GM12801 (cell line): Measurements from ENCODE around the gene POLR1H.

Source experiments
- CTCF ChIP-seq: IDR thresholded peaks from one replicate; pipeline ENCODE4 v1.5.1; 2011; ENCODE audit warnings: control low read depth; ENCODE audit not compliant: insufficient read length; ENCODE audit errors: extremely low read depth

Gene POLR1H

GRCh38 chr6:30061092-30061857 lies at the start of gene POLR1H:
Gene POLR1H, plus strand, starts transcription at chr6:30061265. Its CDS starts 260 bp downstream, at chr6:30061525.
- TF ChIP-seq CTCF: no peak

- no peak for TF ChIP-seq CTCF
Measured at GRCh38 chr6:30013291-30013922, 47.7 kb upstream of the POLR1H start.

- TF ChIP-seq CTCF: no peak
Measured at GRCh38 chr6:30019819-30020218, 41.2 kb upstream of the POLR1H start.

GRCh38 chr6:30020626-30021025 lies 40.4 kb upstream of the POLR1H start:
- TF ChIP-seq CTCF: no peak

- TF ChIP-seq CTCF: no peak
Measured at GRCh38 chr6:30022189-30022588, 38.9 kb upstream of the POLR1H start.

GRCh38 chr6:30025186-30025585 lies 35.9 kb upstream of the POLR1H start:
- no peak for TF ChIP-seq CTCF

- no peak for TF ChIP-seq CTCF
Measured at GRCh38 chr6:30029588-30029987, 31.5 kb upstream of the POLR1H start.
